Omental fat pad (tissue), 4 donors: Measurements from ENCODE around the gene CTSO. TPM values are rescaled to one million over a fixed set of nuclear protein-coding genes. Genes with fewer than 3 reads are reported as not detected.

Source experiments
- ATAC-seq: fragments of 150-250 bp; one replicate; pipeline ENCODE4 v1.9.1; 2016; ENCODE audit warnings: mild to moderate bottlenecking, moderate library complexity; ENCODE audit not compliant: low FRiP score
- DNase-seq: peaks from one replicate; pipeline ENCODE4 v3.0.0-alpha.2; 2019; ENCODE audit warnings: low spot score
- total RNA-seq, 4 donors: library from RNA; depleted of rRNA; stranded (reverse); fragments of >200 nt; gene quantifications; one replicate each; pipeline ENCODE4 v1.1.0, GENCODE V29; 2016
- TF ChIP-seq, protein P1 (sequence below), 3 donors: fragments of 450-650 bp; IDR thresholded peaks; one replicate each; pipeline ENCODE4 v1.5.1; 2016 to 2017; ENCODE audit warnings: antibody characterized with exemption in 3 of 3, mild to moderate bottlenecking in 3 of 3, moderate library complexity in 2 of 3

The CTSO gene
- total RNA-seq, 4 donors from 2014 or later = 15.3 to 47.1 (median 20.9) TPM

- no peak for ATAC-seq
- TF ChIP-seq, protein P1, sequence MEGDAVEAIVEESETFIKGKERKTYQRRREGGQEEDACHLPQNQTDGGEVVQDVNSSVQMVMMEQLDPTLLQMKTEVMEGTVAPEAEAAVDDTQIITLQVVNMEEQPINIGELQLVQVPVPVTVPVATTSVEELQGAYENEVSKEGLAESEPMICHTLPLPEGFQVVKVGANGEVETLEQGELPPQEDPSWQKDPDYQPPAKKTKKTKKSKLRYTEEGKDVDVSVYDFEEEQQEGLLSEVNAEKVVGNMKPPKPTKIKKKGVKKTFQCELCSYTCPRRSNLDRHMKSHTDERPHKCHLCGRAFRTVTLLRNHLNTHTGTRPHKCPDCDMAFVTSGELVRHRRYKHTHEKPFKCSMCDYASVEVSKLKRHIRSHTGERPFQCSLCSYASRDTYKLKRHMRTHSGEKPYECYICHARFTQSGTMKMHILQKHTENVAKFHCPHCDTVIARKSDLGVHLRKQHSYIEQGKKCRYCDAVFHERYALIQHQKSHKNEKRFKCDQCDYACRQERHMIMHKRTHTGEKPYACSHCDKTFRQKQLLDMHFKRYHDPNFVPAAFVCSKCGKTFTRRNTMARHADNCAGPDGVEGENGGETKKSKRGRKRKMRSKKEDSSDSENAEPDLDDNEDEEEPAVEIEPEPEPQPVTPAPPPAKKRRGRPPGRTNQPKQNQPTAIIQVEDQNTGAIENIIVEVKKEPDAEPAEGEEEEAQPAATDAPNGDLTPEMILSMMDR (IDR thresholded peaks at IDR 0.05) = no peak
- no peak for DNase-seq
Measured at GRCh38 chr4:155909615-155910226, 43.9 kb downstream of the CTSO start.

GRCh38 chr4:155908187-155909139 lies 45.2 kb downstream of the CTSO start:
- TF ChIP-seq, protein P1 (IDR thresholded peaks at IDR 0.05) = no peak
- ATAC-seq (no peak), DNase-seq (no peak)

DNA sequence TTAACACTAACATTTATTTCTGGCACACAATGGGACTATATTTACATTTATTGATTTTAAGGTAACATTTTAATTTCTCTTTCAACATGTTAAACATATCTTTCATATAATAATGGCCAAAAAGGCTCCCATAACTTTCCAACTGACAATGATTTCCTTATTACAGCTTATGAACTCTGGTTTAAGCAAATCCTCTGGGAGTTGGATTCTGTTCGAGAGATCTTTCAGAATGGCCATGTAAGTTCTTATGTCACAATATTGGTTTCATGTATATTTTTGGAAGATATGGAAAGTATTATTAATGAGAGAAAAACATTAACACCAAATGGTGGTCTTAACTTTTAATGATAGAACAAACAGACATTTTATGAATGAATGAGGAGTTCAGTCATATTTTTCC lies 46.1 kb downstream of the CTSO start:
- no peak for DNase-seq
- TF ChIP-seq, protein P1 (IDR thresholded peaks at IDR 0.05) = no peak
- ATAC-seq = no peak

DNA sequence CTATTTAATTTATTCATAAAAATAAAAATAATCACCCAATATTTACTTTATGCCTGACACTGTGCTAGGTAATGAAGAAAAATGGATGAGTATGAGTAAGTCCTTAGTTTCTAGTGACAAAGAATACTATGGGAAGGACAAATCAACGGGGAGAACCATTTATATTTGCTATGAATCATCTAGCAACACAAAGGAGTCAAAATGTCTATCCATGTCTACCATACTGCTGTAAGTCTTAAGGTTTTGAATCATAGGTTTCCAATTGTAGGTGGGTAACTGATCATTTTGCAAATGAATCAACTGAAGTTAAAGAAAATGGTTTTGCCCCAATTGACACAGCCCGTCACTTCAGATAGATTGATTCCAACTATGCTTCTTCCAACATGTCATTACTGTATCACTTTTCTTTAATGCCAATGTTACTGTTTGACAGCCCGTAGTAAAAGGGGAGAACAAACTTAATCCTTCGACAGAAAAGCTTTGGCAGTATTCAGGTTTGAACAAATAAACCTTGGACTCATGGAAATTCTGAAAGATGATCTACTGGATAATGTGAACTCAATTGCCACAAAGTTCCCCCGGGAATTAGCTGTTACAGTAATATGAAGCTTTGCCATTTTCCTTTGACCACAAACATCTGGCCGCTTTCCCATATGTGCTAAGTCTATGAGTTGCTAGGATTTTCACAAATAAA lies 47.0 kb downstream of the CTSO start:
- no peak for ATAC-seq
- no peak for DNase-seq
- TF ChIP-seq, protein P1 (IDR thresholded peaks at IDR 0.05) = no peak

DNA sequence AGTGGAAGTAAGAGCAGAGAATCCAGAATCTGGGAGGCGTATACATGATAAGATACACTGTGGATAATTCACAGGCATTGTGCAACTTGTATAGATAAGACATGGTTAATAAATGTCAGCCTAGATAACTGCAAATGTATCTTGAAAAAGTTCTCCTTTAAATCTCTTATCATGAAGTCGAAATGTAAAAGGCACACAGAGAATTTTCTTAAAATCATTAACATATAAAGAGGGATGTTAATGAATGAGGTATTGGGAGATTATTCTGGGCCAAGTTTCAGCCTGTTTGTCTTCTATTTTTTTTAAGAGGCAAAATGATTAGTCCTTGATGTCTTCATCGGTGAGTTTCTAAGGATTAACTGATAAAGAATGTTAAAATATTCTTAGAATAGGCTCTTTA lies 49.3 kb downstream of the CTSO start:
- DNase-seq = no peak
- TF ChIP-seq, protein P1 (IDR thresholded peaks at IDR 0.05) = no peak
- ATAC-seq = no peak

DNA sequence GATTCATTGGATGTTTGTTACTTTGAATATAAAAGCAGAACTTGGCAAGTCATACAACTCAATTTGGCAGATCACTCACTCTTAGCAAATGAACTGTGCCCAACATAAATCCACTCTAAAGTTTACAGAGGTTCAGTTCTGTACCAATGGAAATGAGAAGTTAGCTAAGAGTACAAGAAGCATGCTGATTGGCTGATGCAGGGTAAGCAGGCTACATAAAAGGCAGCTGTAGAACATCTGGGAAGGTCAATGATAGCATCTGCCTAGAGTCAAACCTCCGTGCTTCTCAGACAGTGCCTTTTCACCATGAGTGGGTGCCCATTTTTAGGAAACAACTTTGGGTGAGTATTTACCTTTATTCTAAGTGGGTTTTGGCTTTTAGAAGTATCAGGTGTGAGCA lies 50.2 kb downstream of the CTSO start, which contains the start of gene TDO2:
Gene TDO2 (plus strand): TSS at position 244 of the 400 bp plus-strand sequence. CDS start 63 bp downstream, at position 307.
- ATAC-seq = peak; percentile 56
- TF ChIP-seq, protein P1 (IDR thresholded peaks at IDR 0.05) = no peak
- DNase-seq = no peak
